Peyer's patch (tissue), 4 donors: ENCODE data around the gene LYRM9.

ENCODE experiments used
- CTCF ChIP-seq, 6 experiments: fragments of 450-650 bp in 4 of 6; fragments of 200-600 bp in 2 of 6; sonication (generic) in 1 of 6; IDR thresholded peaks; one replicate each; pipeline ENCODE4 v1.5.1; 2017 to 2019; ENCODE audit warnings: antibody characterized with exemption in 6 of 6, mild to moderate bottlenecking in 3 of 6, moderate library complexity in 1 of 6
- POLR2A ChIP-seq, 2 donors: fragments of 450-650 bp; IDR thresholded peaks; one replicate each; pipeline ENCODE4 v1.5.1; 2017; ENCODE audit warnings: antibody characterized with exemption in 2 of 2, mild to moderate bottlenecking in 2 of 2, moderate library complexity in 2 of 2

GRCh38 chr17:27849474-27850185, 43.5 kb downstream of the LYRM9 start:
- no peak for TF ChIP-seq POLR2A (IDR thresholded peaks at IDR 0.05)
- no peak for TF ChIP-seq CTCF (IDR thresholded peaks at IDR 0.05)
